ENCODE measurements around the gene PSMF1.
"Not testable (repeated sequence)": the region's sequence is repeated elsewhere in the genome, so short reads cannot be mapped to it uniquely, and the experiment has no call there.

Gene PSMF1

GRCh38 chr20:1144401-1145172 is 26.2 kb downstream of the PSMF1 start:
- Histone ChIP-seq H3K4me1 (ENCODE audit: control insufficient read depth, low read length) (no peaks in the 10 kb centered on the region), H3K79me2 (ENCODE audit: control insufficient read depth, low read length) (no peaks in the 10 kb centered on the region), H3K4me2 (ENCODE audit: low read length) (no peak overlapping the region), H3K27ac (ENCODE audit: low read depth, low read length) (no peak overlapping the region), H3K9me2 (replicated peaks; ENCODE audit: control insufficient read depth, low read length) (no peaks in the 10 kb centered on the region), H3K27me3 (ENCODE audit: control insufficient read depth, low read length) (no peaks in the 10 kb centered on the region), H3K4me3 (ENCODE audit: low read length) (no peak overlapping the region), H3F3A (ENCODE audit: control insufficient read depth, insufficient read depth) (no peaks in the 10 kb centered on the region), H3K36me3 (ENCODE audit: control insufficient read depth, low read length) (peaks cover 59% of the 10 kb centered on the region), H4K20me1 (ENCODE audit: control insufficient read depth, insufficient read depth, low read depth, low read length) (no peaks in the 10 kb centered on the region), H3K9me3 (ENCODE audit: control insufficient read depth, insufficient read depth, low read length) (no peaks in the 10 kb centered on the region)
- TF ChIP-seq CTCF (IDR thresholded peaks at IDR 0.05; ENCODE audit: low read depth, low read length, poor library complexity, severe bottlenecking) (no peak), EZH2phosphoT487 (IDR thresholded peaks at IDR 0.05; ENCODE audit: borderline replicate concordance, low read length) (no peak)

GRCh38 chr20:1146957-1147356 is 28.6 kb downstream of the PSMF1 start:
- no peaks in the 10 kb centered on the region for H3K27me3 ChIP-seq (ENCODE audit: control insufficient read depth, low read length)
- TF ChIP-seq CTCF (IDR thresholded peaks at IDR 0.05; ENCODE audit: low read depth, low read length, poor library complexity, severe bottlenecking) (no peak), EZH2phosphoT487 (IDR thresholded peaks at IDR 0.05; ENCODE audit: borderline replicate concordance, low read length) (no peak)

GRCh38 chr20:1149812-1150211 is 31.4 kb downstream of the PSMF1 start:
- not testable (repeated sequence) for H3K9me3 ChIP-seq (ENCODE audit: control insufficient read depth, insufficient read depth, low read length); H4K20me1 ChIP-seq (ENCODE audit: control insufficient read depth, insufficient read depth, low read depth, low read length); H3K4me2 ChIP-seq (ENCODE audit: low read length); H3K27me3 ChIP-seq (ENCODE audit: control insufficient read depth, low read length); H3K4me3 ChIP-seq (ENCODE audit: low read length); H3K79me2 ChIP-seq (ENCODE audit: control insufficient read depth, low read length); H3K4me1 ChIP-seq (ENCODE audit: control insufficient read depth, low read length); H3K27ac ChIP-seq (ENCODE audit: low read depth, low read length); H3F3A ChIP-seq (ENCODE audit: control insufficient read depth, insufficient read depth); H3K9me2 ChIP-seq (replicated peaks; ENCODE audit: control insufficient read depth, low read length)
- H3K36me3 ChIP-seq (ENCODE audit: control insufficient read depth, low read length): peaks cover 50% of the 10 kb centered on the region

More at GRCh38 chr20:1146957-1147356, 28.6 kb downstream of the PSMF1 start:
- Histone ChIP-seq H3F3A (ENCODE audit: control insufficient read depth, insufficient read depth) (no peaks in the 10 kb centered on the region), H3K36me3 (ENCODE audit: control insufficient read depth, low read length) (peaks cover 53% of the 10 kb centered on the region), H3K27ac (ENCODE audit: low read depth, low read length) (no peak overlapping the region), H3K4me1 (ENCODE audit: control insufficient read depth, low read length) (no peaks in the 10 kb centered on the region), H3K4me2 (ENCODE audit: low read length) (no peak overlapping the region), H3K9me2 (replicated peaks; ENCODE audit: control insufficient read depth, low read length) (no peaks in the 10 kb centered on the region), H4K20me1 (ENCODE audit: control insufficient read depth, insufficient read depth, low read depth, low read length) (no peaks in the 10 kb centered on the region), H3K4me3 (ENCODE audit: low read length) (no peak overlapping the region), H3K9me3 (ENCODE audit: control insufficient read depth, insufficient read depth, low read length) (no peaks in the 10 kb centered on the region), H3K79me2 (ENCODE audit: control insufficient read depth, low read length) (no peaks in the 10 kb centered on the region)

GRCh38 chr20:1150218-1150617 is 31.8 kb downstream of the PSMF1 start:
- Histone ChIP-seq H3F3A (ENCODE audit: control insufficient read depth, insufficient read depth) (no peaks in the 10 kb centered on the region), H3K36me3 (ENCODE audit: control insufficient read depth, low read length) (peaks cover 51% of the 10 kb centered on the region), H3K9me2 (replicated peaks; ENCODE audit: control insufficient read depth, low read length) (no peaks in the 10 kb centered on the region), H3K79me2 (ENCODE audit: control insufficient read depth, low read length) (no peaks in the 10 kb centered on the region), H3K4me1 (ENCODE audit: control insufficient read depth, low read length) (no peaks in the 10 kb centered on the region), H3K27ac (ENCODE audit: low read depth, low read length) (no peak overlapping the region), H3K27me3 (ENCODE audit: control insufficient read depth, low read length) (no peaks in the 10 kb centered on the region), H3K9me3 (ENCODE audit: control insufficient read depth, insufficient read depth, low read length) (no peaks in the 10 kb centered on the region), H4K20me1 (ENCODE audit: control insufficient read depth, insufficient read depth, low read depth, low read length) (no peaks in the 10 kb centered on the region), H3K4me2 (ENCODE audit: low read length) (no peak overlapping the region), H3K4me3 (ENCODE audit: low read length) (no peak overlapping the region)
- TF ChIP-seq CTCF (IDR thresholded peaks at IDR 0.05; ENCODE audit: low read depth, low read length, poor library complexity, severe bottlenecking) (no peak), EZH2phosphoT487 (IDR thresholded peaks at IDR 0.05; ENCODE audit: borderline replicate concordance, low read length) (no peak)

Measured in DOHH2 (cell line).